Left renal cortex interstitium (tissue), 4 donors: ENCODE measurements around the gene ITGB6. TPM values are rescaled to one million over a fixed set of nuclear protein-coding genes. Genes with fewer than 3 reads are reported as not detected.
"Not testable (repeated sequence)": the region's sequence is repeated elsewhere in the genome, so short reads cannot be mapped to it uniquely, and the experiment has no call there.

Source experiments
- DNase-seq, 4 donors: peaks; one replicate each; pipeline ENCODE4 v3.0.0-alpha.2; 2013; ENCODE audit warnings: low read depth in 4 of 4, low spot score in 2 of 4, missing footprints in 1 of 4
- polyA plus RNA-seq, 4 donors: library from polyadenylated mRNA; unstranded; fragments of 120-200 nt; gene quantifications; one replicate each; pipeline ENCODE4 v1.2.1, GENCODE V29; 2013; ENCODE audit not compliant: insufficient read length in 4 of 4

Gene ITGB6
- polyA plus RNA-seq, 4 donors: 11.7 to 20.6 (median 16.2) TPM

DNA sequence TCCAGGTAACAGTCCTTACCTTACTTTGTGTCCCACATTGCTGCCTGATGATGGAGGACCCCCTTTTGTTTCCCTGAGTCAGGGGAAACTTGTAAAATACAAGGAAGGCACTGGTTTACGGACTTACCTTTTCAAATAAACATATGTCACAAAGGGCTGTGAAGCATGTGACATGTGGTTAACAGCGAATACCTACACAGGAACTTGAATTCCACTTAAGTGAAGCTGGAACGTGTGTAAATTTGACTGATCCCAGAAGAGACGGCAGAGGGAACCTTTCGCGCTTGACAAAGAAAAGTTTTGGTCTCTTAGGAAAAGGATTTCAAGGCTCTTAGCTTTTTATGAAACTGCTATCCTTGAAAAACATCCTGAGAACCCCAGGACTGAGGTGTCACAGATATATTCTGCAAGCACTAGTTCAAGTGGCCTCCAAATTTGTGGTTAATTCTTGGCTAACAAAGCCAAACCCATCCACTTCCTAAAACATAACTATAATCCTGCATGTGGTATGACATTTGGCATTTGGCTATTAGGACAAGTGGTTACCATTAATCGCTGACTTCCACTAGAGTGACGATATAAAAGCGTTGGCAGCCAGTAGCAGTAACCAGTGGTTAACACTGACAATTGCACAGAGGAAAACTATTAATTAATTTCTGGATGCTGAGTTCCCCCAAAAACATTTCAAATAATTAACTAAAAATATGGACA lies 55.6 kb downstream of the ITGB6 start:
- no peak for DNase-seq

DNA sequence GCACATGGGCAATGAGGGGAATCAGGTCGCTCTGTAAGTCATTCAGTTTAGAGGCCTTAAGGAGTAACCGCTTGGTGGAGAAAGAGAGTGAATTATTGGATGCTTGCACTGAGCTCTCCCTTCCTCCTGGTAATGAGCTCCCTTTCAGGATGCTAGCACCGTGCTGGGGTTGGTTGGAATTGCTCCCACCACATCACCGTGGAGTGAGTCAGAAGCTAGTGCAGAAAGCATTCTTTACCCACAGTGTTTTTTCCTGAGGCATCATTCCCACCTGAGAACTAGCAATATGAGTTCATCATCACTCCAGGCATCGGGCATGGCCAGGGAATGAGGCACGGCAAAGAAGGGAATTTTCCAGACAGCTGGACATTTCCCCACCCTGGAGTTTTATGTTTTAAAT lies 57.6 kb downstream of the ITGB6 start:
- DNase-seq: no peak

DNA sequence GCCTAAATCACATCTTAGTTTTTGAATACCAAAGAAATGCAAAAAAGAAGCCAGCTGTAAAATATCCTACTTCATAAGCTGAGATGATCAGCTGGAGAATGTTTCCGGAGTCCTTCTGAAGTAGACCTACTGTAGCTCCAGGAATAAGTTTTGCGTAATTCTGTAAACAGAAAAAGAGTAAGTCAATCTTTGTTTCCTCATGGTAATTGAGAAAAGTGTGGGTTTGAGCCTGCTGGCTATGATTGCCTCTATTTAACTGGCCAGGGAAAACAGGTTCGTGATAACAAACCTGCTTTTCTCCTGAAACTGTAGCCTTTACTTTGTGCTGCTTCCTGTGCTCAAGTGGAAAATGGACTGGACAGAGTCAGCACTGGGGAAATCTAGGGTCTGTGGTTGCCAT lies 58.2 kb downstream of the ITGB6 start:
- DNase-seq: no peak

DNA sequence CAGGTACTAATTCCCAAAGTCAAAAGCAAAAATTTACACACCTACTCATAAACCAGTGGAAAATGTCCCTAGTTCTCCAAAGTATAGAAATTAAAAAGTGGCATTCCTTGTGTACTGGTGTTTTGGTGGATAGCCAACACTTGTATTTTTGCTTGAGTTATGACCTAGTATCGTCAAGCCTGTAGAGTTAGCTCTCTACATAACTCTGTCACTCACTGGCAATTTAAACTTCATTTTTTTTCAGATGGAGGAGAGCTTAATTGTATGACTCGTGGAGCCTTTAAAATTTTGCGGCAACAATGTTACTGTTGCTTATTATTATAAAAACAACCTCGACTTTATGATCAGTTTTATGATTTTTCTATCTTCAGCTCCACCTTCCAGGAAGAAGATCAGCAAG lies 58.7 kb downstream of the ITGB6 start:
- no peak for DNase-seq

DNA sequence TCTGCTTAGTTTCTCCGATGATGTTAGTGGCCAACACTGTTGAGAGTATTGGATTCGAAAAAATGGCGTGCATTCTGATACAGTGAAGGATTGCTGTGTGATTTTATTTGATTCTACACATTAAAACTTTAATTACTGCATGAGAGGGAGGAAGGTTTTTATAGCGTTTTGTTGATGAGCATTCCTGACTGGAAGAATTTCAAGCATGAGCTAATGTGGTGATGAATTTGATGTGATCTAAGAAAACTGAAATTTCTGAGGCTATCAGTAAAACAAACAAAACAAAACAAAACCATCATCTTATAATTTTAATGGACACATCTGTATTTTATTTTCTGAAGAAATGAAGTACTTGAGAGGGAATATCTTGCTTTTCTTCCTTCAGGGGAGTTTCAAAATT lies 59.6 kb downstream of the ITGB6 start:
- DNase-seq: no peak

DNA sequence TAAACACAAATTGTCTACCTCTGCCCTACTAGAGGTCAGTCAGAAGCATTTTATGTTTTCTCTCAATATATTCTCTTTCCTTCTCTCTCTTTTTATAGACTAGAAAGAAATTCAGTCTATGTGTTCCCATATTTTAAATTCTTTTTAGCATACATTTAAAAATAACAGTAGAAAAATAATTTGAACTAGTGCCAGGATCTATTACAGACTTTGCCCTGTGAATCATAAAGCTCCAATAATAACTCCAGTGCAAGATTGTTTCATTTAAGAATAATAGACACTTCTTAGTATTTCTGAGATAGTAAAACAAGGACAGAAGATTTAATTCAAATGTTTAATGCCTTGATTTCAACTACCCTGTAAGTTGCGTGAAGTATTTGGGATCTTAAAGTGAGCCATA lies 60.1 kb downstream of the ITGB6 start:
- no peak for DNase-seq

DNA sequence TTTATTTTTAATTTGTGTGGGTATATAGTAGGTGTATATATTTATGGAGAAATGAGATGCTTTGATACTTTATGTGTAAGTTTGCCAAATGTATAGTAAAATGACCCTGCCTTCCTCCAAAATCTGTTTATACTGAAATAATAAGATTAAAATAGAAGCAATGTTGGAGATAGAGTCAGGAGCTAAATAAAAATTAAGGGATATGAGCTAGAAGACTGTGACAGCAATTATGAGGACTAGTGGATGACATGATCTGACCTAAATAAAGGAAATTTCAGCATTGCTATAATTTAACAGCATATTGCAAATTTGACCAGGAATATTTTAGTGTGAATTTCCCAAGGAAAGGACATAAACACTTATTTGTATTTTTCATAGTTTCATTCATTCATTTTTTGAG lies 60.7 kb downstream of the ITGB6 start:
- no peak for DNase-seq

DNA sequence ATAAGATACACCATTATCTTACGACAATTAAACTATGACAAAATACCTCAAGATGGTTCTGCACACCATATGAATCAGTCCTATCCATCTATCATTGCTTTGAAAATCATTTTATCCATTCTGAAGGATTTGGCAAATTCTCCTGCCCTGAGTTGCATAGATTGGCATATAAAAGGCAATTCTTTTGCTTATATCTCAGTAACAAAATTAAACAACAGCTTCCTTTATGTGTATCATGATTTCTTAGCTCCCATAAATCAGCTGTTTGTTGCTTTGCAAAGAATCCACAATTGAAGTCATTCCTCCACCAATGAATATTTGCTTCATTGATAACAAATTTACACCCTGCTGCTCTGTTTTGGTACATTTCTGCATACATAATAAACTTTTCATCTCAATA lies 61.7 kb downstream of the ITGB6 start:
- DNase-seq: no peak

DNA sequence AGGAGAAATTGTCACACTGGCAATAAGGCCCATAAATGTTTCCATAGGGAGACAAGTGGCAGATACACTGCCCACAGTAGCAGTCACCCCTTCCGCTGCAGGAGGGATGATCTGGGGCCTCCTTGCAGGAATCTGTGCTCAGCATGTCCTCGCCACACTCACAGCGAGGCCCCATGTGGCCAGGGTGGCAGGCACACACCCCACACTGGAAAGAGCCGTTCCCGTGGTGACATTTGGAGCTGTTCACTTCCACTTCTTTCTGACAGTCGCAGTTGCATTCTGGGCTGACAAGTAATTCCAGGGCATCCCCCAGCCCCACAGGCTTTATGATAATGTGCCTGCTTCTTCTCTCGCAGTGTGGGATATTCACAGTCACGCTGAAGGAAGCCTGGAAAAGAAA lies 62.6 kb downstream of the ITGB6 start:
- DNase-seq: no peak

DNA sequence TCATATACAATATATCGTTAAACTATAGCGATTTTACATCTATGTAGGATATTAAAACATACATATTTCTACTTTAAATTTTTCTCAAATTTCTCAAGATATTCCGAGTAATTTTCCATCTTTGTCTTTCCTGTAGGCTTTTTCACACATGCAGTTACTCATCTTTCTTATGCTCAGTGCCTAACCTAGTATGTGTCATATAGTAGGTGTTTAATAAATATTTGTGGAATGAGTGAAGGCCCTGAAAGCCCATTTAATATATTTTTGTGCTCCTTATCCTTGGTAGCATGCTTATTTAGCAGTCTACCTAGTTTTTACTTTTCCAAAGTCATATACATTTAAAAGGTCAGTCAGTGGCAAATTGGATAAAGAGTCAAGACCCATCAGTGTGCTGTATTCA lies 67.3 kb downstream of the ITGB6 start:
- DNase-seq: no peak

DNA sequence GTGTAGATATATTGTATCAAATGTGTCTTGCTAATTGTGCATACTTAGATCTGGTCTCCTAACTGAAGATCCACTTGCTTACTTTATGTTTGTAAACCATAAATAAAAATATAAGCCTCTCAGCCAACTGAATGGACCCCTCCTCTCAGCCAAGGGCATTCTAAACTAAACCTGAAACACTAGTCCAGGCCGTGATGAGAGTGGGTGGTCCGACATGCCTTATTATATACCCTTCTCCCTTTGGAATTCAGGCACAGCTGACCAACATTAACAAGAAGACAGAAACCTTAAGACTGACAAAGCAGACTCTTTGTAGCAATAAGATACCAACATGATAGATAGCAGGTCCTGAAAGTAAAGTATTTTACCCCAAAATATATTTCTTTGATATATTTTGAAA lies 73.3 kb downstream of the ITGB6 start:
- DNase-seq: no peak

DNA sequence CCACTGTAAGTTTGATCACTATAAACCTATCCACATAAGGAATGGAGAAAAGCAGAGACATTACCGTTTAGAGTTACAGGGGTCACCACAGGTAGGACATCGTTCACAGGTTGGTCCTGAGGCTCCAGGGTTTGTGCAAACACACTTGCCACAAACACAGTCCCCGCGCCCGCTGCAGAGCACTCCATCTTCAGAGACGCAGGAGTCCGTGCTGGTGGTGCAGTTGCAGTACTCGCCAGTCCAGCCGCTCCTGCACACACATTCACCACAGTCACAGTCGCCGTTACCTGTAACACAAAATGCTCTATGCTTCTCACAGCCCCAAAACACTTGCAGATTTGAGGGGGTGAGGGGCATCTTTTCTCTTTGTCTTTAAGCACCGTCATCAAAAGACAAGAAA lies 73.8 kb downstream of the ITGB6 start:
- no peak for DNase-seq

DNA sequence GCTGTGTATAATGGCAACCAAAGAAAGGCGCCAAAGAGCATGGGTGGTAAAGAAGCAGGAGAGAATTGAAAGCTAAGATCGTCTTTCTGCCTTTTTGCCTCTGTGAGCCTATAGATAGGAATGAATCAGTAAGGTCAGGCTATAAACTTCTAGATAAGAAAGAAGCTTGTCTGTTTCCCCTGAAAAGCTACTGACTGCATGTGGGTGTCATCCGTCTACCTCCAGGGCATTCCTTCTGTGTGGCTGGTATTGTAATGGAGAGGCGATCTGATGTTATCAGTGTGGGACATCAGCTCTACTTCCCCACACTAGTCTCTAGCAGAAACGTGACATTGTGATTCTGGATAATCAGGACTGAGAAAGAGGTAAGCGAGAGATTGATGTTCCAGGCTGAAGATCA lies 74.2 kb downstream of the ITGB6 start:
- DNase-seq: no peak

DNA sequence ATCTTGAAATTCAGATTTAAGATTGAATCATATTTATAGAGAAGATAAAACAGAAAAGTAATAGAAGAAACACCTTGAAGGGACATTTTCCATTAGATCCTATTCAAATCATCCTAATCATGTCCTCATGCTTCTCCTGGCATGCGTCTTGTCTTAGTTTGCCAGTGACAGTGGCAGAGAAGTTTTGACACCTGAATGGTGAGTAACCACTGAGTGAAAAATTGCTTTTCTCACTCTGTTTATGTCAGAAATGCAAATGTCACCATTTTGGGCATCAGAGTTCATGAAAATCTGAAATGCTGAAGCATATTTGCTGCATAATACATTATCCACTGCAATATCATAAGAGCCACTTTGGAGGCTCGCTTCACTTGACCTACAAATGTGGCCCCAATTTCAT lies 74.7 kb downstream of the ITGB6 start:
- no peak for DNase-seq

DNA sequence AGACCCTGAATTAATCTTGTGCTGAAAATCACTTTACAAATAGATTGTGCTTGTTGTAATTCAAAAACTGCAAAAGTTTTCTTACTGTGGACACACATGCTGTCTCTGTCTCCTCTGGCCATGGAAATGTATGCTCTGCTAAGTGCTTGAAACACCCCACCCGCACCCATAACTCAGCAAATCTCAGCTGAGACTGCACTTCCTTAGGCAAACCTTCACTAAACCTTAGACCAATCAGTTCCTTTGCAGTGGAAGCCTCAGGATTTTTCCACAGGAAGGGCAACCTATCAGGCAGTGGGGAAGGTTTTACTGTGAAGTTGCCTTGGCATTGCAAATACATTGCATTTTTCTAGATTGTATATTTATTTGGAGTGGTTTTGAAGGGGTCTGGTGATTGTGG lies 75.5 kb downstream of the ITGB6 start:
- DNase-seq: no peak

DNA sequence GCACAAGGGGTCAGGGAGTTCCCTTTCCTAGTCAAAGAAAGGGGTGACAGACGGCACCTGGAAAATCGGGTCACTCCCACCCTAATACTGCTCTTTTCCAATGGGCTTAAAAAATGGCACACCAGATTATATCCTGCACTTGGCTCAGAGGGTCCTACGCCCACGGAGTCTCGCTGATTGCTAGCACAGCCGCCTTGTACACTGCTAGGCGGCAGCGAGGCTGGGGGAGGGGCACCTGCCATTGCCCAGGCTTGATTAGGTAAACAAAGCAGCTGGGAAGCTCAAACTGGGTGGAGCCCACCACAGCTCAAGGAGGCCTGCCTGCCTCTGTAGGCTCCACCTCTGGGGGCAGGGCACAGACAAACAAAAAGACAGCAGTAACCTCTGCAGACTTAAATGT lies 85.4 kb downstream of the ITGB6 start:
- not testable (repeated sequence) for DNase-seq

DNA sequence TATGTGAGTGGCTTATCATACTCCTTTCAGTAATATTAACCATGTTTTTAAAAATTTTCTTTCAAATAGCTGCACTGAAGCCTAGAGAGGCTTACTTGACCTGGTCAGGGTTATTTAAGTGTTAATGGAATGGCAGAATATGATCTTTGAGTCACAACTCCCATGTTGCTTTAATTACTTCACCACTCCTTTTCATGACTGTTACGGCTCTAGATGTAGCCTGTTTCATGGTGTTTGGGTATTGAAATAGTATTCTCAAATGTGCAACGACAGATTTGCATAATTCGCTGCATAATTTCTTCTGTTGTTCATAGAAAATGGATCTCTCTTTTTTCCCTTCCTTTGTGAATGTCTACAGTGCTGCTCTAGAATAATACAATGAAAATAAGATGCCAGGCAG lies 86.1 kb downstream of the ITGB6 start:
- no peak for DNase-seq

DNA sequence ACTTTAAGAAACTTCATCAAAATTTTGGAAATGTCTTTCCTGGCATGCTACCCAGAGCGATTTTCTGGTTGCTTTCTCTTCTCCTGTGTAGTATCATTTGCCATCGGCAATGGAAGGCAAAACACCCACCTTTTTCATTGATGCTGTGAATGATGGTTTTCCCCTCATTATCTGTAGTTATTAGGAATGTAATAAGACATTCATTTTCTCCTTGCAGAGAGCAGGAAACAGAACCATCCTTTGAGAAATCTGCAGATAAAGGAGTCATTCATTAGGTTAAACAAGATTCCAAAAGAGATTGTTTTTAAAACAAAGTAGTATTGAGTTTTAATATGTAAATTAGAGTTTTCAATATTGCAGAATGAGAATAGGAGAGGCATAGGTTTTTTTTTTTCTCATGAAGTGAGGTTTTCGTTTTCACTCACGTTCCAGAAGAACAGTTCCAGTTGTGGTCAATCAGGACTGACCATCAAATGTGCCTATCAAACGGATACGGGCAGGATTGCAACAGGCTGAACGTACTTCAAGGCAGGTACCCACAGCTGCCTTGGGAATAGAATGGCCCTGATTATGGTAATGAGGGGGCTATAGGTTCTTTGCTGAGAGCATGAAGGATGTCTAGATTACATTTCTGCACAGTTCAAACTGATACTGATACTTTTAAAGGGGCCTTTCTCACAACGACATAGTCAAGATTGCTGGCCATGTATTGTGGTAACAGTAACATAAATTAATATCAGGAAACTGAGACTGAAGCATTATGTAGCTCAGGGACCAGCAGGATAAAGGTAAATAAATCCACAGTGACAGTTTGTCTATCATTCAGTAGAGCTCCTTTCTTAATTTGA lies 87.9 kb downstream of the ITGB6 start:
- no peak for DNase-seq

DNA sequence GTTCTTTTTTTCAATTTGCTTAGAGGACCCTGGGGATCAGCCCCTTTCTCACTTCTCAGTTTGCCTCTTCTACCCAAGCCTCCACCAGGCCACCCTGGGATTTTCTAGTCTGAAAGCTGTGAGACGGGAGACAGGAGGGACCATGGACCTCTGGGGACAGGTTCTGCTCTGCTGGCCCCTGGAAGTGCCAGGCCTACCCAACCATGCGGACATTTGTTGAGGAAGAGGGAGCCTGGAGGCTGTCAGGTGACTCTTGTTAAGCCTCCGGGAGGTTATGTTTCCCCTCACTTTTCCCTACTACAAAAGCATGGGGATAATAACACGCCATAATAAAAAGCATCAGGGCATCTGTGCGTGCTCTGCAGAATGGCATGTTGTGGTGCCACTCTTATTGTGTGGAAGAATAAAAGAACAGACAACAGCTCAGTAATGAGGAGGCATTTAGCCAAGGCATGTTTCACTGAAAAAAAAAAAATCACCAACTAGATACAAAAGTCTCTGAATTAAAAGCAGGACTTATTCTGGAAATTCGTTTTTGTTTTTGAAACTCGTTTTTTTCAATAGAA lies 89.3 kb downstream of the ITGB6 start:
- no peak for DNase-seq

DNA sequence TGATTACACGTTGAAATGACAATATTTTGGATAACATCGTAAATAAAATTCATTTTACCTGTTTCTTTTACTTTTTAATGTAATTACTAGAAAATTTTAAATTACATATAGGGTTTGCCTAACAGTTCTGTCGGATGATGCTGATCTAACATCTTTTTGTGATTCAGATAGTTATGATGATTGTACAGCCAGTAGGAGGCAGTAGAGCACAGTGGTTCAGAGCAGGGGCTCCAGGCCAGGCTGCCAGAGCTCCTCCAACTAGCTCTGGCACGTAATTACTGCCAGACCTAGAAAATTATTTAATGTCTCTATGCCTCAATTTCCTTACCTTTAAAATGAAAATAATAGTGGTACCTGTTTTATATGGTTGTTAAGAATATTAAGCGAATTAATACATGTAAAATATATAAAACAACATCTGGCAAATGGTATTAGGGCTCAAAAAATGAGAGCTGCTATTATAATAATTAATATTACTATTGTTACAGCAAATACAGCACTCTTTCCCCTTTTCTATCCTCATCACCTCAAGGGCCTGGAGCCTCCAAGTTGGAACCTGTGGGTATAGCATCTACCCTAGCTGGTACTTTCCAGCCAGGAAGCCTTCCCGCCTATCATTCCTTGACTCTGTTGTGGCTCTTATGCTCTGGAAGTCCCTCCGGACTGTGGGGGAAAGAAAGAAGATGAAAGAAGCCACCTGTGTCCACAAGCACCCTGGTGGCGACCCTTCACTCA lies 90.0 kb downstream of the ITGB6 start:
- peak; percentile 36 to 71 (median 51) for DNase-seq

DNA sequence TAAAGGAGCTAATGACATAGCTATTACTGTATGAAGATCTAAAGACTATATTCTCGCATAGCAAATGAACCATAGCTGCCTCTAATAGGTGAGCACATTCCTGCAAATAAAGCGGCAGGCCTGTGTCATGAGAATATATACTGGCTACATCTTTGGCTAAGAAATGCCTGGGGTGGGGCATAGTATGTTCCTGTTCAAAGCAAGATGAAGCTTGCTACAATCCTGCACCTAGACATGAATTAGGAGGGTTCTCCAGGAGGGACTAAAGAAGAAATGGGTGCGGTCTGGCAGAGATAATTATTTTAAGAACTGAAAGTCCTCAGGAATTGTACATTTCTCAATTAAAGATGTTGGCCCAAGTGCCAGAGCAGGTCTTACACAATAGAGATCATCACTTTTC lies 90.8 kb downstream of the ITGB6 start:
- no peak for DNase-seq
